Hepatocyte (in vitro differentiated cells): ENCODE data around the gene TMED10. TPM values are rescaled to one million over a fixed set of nuclear protein-coding genes. Genes with fewer than 3 reads are reported as not detected.

Experiments used
- DNase-seq: peaks from one replicate; pipeline ENCODE4 v3.0.0-alpha.2; 2016; ENCODE audit warnings: low spot score
- H2AFZ ChIP-seq: fragments of 200-600 bp; sonication (generic); 2 replicates; pipeline ENCODE4 v1.6.0; 2016; ENCODE audit warnings: antibody characterized with exemption, mild to moderate bottlenecking
- H3K27ac ChIP-seq: fragments of 200-600 bp; sonication (generic); 2 replicates; pipeline ENCODE4 v1.5.1; 2016; ENCODE audit warnings: mild to moderate bottlenecking
- H3K27me3 ChIP-seq: fragments of 200-600 bp; sonication (generic); 2 replicates; pipeline ENCODE4 v1.6.1; 2016
- H3K36me3 ChIP-seq: fragments of 200-600 bp; sonication (generic); replicated peaks from 2 replicates; pipeline ENCODE4 v1.5.1; 2016; ENCODE audit warnings: low read depth; ENCODE audit not compliant: insufficient read depth
- H3K4me1 ChIP-seq: fragments of 200-600 bp; sonication (generic); 2 replicates; pipeline ENCODE4 v1.5.1; 2016; ENCODE audit warnings: mild to moderate bottlenecking, moderate library complexity; ENCODE audit not compliant: insufficient read depth
- H3K4me2 ChIP-seq: fragments of 200-600 bp; sonication (generic); 2 replicates; pipeline ENCODE4 v1.6.0; 2016
- H3K4me3 ChIP-seq: fragments of 200-600 bp; sonication (generic); 2 replicates; pipeline ENCODE4 v1.5.1; 2016; ENCODE audit warnings: mild to moderate bottlenecking
- H3K79me2 ChIP-seq: fragments of 200-600 bp; sonication (generic); 2 replicates; pipeline ENCODE4 v1.6.0; 2017; ENCODE audit warnings: mild to moderate bottlenecking
- H3K9me2 ChIP-seq: fragments of 200-600 bp; sonication (generic); replicated peaks from 2 replicates; pipeline ENCODE4 v1.6.0; 2017; ENCODE audit warnings: mild to moderate bottlenecking; ENCODE audit not compliant: insufficient read depth
- H3K9me3 ChIP-seq: fragments of 200-600 bp; sonication (generic); 2 replicates; pipeline ENCODE4 v1.5.1; 2016; ENCODE audit warnings: low read depth, mild to moderate bottlenecking
- H4K20me1 ChIP-seq: fragments of 200-600 bp; sonication (generic); 2 replicates; pipeline ENCODE4 v1.6.0; 2016; ENCODE audit warnings: mild to moderate bottlenecking; ENCODE audit not compliant: insufficient read depth, poor library complexity, severe bottlenecking
- CTCF ChIP-seq: fragments of 200-600 bp; sonication (generic); IDR thresholded peaks from 2 replicates; pipeline ENCODE4 v1.5.1; 2016; ENCODE audit warnings: antibody characterized with exemption, mild to moderate bottlenecking; ENCODE audit not compliant: poor library complexity
- EZH2 ChIP-seq: fragments of 200-600 bp; sonication (generic); IDR thresholded peaks from 2 replicates; pipeline ENCODE4 v1.6.1; 2016; ENCODE audit warnings: antibody characterized with exemption, mild to moderate bottlenecking, borderline replicate concordance
- EZH2phosphoT487 ChIP-seq: fragments of 200-600 bp; sonication (generic); IDR thresholded peaks from one replicate; pipeline ENCODE4 v1.6.1; 2018; ENCODE audit warnings: antibody characterized with exemption, mild to moderate bottlenecking, low read depth, moderate library complexity; ENCODE audit not compliant: unreplicated experiment, severe bottlenecking
- WGBS: methylation state at CpG from one replicate; pipeline ENCODE4 v1.1.6; 2016; ENCODE audit warnings: low lambda C conversion rate; ENCODE audit errors: missing lambda C conversion rate; 5-methylcytosine and 5-hydroxymethylcytosine counted together
- polyA plus RNA-seq: library from polyadenylated mRNA; unstranded; fragments of >200 nt; fragmentation: Nextera tagmentation; extraction: Ambion mirVana; gene quantifications from 2 replicates; pipeline ENCODE4 v1.2.1, GENCODE V29; 2016
- total RNA-seq: library from RNA; depleted of rRNA; stranded (reverse); fragments of >200 nt; gene quantifications from 2 replicates; pipeline ENCODE4 v1.2.3, GENCODE V29; 2014

The TMED10 gene
- total and polyA plus RNA-seq, 2 experiments from 2014 or later, result 375 to 390 TPM

- Histone ChIP-seq H3K27ac (no peak overlapping the region), H3K4me1 (peaks cover 6% of the 10 kb centered on the region), H3K9me2 (no peaks in the 10 kb centered on the region), H3K9me3 (no peaks in the 10 kb centered on the region), H3K36me3 (no peaks in the 10 kb centered on the region), H3K27me3 (peaks cover 4% of the 10 kb centered on the region), H3K4me2 (no peak overlapping the region), H3K4me3 (no peak overlapping the region), H4K20me1 (no peaks in the 10 kb centered on the region), H2AFZ (no peak overlapping the region), H3K79me2 (no peaks in the 10 kb centered on the region)
- DNase-seq, result no peak
- WGBS, result 93% methylated on average over 4 of the region's 4 CpGs
- TF ChIP-seq EZH2phosphoT487 (no peak), EZH2 (no peak), CTCF (no peak)
Measured at GRCh38 chr14:75188086-75188485, 11.7 kb upstream of the TMED10 start.

- no peak for DNase-seq
- no peaks in the 10 kb centered on the region for H3K9me3 ChIP-seq
- H3K36me3 ChIP-seq, result no peaks in the 10 kb centered on the region
- TF ChIP-seq EZH2 (no peak), CTCF (no peak), EZH2phosphoT487 (no peak)
- no peak overlapping the region for H2AFZ ChIP-seq
- H3K9me2 ChIP-seq, result no peaks in the 10 kb centered on the region
- H3K4me1 ChIP-seq, result peaks cover 13% of the 10 kb centered on the region
- no peak overlapping the region for H3K4me3 ChIP-seq
- no peak overlapping the region for H3K27ac ChIP-seq
- H4K20me1 ChIP-seq, result no peaks in the 10 kb centered on the region
- no peaks in the 10 kb centered on the region for H3K79me2 ChIP-seq
- H3K27me3 ChIP-seq, result no peaks in the 10 kb centered on the region
- H3K4me2 ChIP-seq, result no peak overlapping the region
- 100% methylated on average over 2 of the region's 2 CpGs for whole genome bisulfite sequencing
Measured at GRCh38 chr14:75186953-75187352, 10.5 kb upstream of the TMED10 start.

GRCh38 chr14:75185251-75186040, 9.0 kb upstream of the TMED10 start:
- TF ChIP-seq CTCF (no peak), EZH2phosphoT487 (no peak), EZH2 (no peak)
- Histone ChIP-seq H4K20me1 (no peaks in the 10 kb centered on the region), H3K4me2 (no peak overlapping the region), H3K27me3 (no peaks in the 10 kb centered on the region), H3K9me3 (no peaks in the 10 kb centered on the region), H3K4me3 (no peak overlapping the region), H3K27ac (no peak overlapping the region), H3K4me1 (peaks cover 13% of the 10 kb centered on the region), H2AFZ (no peak overlapping the region), H3K9me2 (no peaks in the 10 kb centered on the region), H3K36me3 (no peaks in the 10 kb centered on the region), H3K79me2 (no peaks in the 10 kb centered on the region)
- no peak for DNase-seq
- WGBS, result 87% methylated on average over 7 of the region's 7 CpGs
